Loucy (cell line): ENCODE measurements around the gene F12.

Experiments used
- H2AFZ ChIP-seq: fragments of 200-600 bp; sonication (generic); 2 replicates; pipeline ENCODE4 v1.6.0; 2016; ENCODE audit warnings: antibody characterized with exemption, mild to moderate bottlenecking, low read length, moderate library complexity
- H3F3A ChIP-seq: fragments of 200-600 bp; 2 replicates; pipeline ENCODE4 v1.6.0; 2016; ENCODE audit warnings: antibody characterized with exemption, low read depth, mild to moderate bottlenecking
- H3K27me3 ChIP-seq: fragments of 200-600 bp; sonication (generic); 2 replicates; pipeline ENCODE4 v1.6.1; 2014; ENCODE audit warnings: low read length, mild to moderate bottlenecking; ENCODE audit not compliant: insufficient read depth, poor library complexity, severe bottlenecking
- H3K36me3 ChIP-seq: fragments of 200-600 bp; sonication (generic); 2 replicates; pipeline ENCODE4 v1.6.1; 2016; ENCODE audit warnings: low read length; ENCODE audit not compliant: insufficient read depth
- H3K4me1 ChIP-seq: fragments of 200-600 bp; sonication (generic); 2 replicates; pipeline ENCODE4 v1.5.1; 2014; ENCODE audit warnings: low read length, mild to moderate bottlenecking; ENCODE audit not compliant: insufficient read depth, poor library complexity, severe bottlenecking
- H3K4me2 ChIP-seq: fragments of 200-600 bp; sonication (generic); 2 replicates; pipeline ENCODE4 v1.6.0; 2014; ENCODE audit warnings: antibody characterized with exemption, low read length, low read depth, mild to moderate bottlenecking; ENCODE audit not compliant: poor library complexity, severe bottlenecking
- H3K4me3 ChIP-seq: fragments of 200-600 bp; sonication (generic); 2 replicates; pipeline ENCODE4 v1.5.1; 2014; ENCODE audit warnings: low read length, mild to moderate bottlenecking, mixed read lengths; ENCODE audit not compliant: poor library complexity, severe bottlenecking
- H3K79me2 ChIP-seq: fragments of 200-600 bp; sonication (generic); 2 replicates; pipeline ENCODE4 v1.6.1; 2014; ENCODE audit warnings: low read length; ENCODE audit not compliant: insufficient read depth
- H3K9ac ChIP-seq: fragments of 200-600 bp; sonication (generic); 2 replicates; pipeline ENCODE4 v1.6.0; 2014; ENCODE audit warnings: mild to moderate bottlenecking, low read depth, low read length, moderate library complexity; ENCODE audit not compliant: poor library complexity, severe bottlenecking
- H3K9me2 ChIP-seq: fragments of 200-600 bp; sonication (generic); replicated peaks from 2 replicates; pipeline ENCODE4 v1.6.1; 2016; ENCODE audit warnings: low read depth, low read length, mixed read lengths
- H3K9me3 ChIP-seq: fragments of 200-600 bp; sonication (generic); 2 replicates; pipeline ENCODE4 v1.6.1; 2014; ENCODE audit warnings: mild to moderate bottlenecking, antibody characterized with exemption, low read length, low read depth; ENCODE audit not compliant: insufficient read depth
- H4K20me1 ChIP-seq: fragments of 200-600 bp; sonication (generic); 2 replicates; pipeline ENCODE4 v1.6.0; 2014; ENCODE audit warnings: antibody characterized with exemption, low read length, mild to moderate bottlenecking; ENCODE audit not compliant: insufficient read depth, poor library complexity, severe bottlenecking
- EZH2phosphoT487 ChIP-seq: fragments of 200-600 bp; IDR thresholded peaks from 2 replicates; pipeline ENCODE4 v1.6.1; 2018; ENCODE audit warnings: antibody characterized with exemption, mild to moderate bottlenecking, moderate library complexity, borderline replicate concordance
- TF ChIP-seq, protein P1 (sequence below): fragments of 200-600 bp; sonication (generic); conservative IDR thresholded peaks from 2 replicates; pipeline ENCODE4 v1.5.1; 2014; ENCODE audit warnings: mild to moderate bottlenecking, antibody characterized with exemption, low read length

Gene F12

DNA sequence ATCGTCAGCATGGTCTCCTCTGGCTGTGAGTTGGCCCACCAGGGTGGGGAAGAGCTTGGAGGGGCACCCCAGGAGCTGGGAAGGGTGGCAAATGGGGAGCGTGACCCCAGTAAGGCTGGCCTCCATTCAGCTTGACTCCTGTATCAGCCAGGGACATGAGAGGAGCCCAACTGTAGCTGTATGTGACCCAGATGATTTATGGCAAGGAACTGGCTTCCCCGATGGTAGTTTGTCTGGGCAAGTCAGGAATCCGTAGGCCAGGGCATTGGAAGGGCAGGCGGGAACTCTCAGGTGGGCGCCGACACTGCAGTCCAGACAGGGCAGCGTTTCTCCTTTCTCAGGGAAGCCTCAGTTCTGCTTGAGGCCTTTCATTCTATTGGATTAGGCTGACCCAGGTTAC is 22.8 kb downstream of the F12 start:
- H3K9ac ChIP-seq, result no peak overlapping the region
- H3K79me2 ChIP-seq, result no peaks in the 10 kb centered on the region
- H3F3A ChIP-seq, result no peaks in the 10 kb centered on the region
- H2AFZ ChIP-seq, result no peak overlapping the region
- TF ChIP-seq EZH2phosphoT487, result no peak
- TF ChIP-seq, protein P1, sequence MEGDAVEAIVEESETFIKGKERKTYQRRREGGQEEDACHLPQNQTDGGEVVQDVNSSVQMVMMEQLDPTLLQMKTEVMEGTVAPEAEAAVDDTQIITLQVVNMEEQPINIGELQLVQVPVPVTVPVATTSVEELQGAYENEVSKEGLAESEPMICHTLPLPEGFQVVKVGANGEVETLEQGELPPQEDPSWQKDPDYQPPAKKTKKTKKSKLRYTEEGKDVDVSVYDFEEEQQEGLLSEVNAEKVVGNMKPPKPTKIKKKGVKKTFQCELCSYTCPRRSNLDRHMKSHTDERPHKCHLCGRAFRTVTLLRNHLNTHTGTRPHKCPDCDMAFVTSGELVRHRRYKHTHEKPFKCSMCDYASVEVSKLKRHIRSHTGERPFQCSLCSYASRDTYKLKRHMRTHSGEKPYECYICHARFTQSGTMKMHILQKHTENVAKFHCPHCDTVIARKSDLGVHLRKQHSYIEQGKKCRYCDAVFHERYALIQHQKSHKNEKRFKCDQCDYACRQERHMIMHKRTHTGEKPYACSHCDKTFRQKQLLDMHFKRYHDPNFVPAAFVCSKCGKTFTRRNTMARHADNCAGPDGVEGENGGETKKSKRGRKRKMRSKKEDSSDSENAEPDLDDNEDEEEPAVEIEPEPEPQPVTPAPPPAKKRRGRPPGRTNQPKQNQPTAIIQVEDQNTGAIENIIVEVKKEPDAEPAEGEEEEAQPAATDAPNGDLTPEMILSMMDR, result no peak
- no peaks in the 10 kb centered on the region for H3K9me3 ChIP-seq
- H3K9me2 ChIP-seq, result no peaks in the 10 kb centered on the region
- no peaks in the 10 kb centered on the region for H4K20me1 ChIP-seq
- no peak overlapping the region for H3K4me2 ChIP-seq
- no peaks in the 10 kb centered on the region for H3K27me3 ChIP-seq
- H3K4me1 ChIP-seq, result peaks cover 17% of the 10 kb centered on the region
- no peak overlapping the region for H3K4me3 ChIP-seq
- no peaks in the 10 kb centered on the region for H3K36me3 ChIP-seq

DNA sequence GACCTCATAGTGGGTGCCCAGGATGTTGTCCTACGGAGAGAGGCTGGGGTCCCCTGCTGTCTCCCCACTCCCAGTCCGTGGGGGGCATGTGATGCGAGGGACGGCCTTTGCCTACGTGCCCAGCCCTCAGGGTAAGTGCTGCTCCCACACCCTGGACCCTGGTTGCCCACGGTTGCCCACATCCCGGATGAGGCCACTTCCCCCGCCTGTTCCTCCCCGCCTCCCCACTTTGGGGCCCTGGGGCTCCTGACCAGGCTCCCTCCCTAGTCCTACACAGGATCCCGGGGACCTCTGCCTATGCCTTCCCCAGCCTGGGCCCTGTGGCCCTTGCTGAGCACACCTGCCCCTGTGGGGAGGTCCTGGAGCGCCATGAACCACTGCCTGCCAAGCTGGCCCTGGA is 23.6 kb downstream of the F12 start:
- H3F3A ChIP-seq, result no peaks in the 10 kb centered on the region
- H3K9me2 ChIP-seq, result no peaks in the 10 kb centered on the region
- H3K9ac ChIP-seq, result no peak overlapping the region
- H3K4me3 ChIP-seq, result no peak overlapping the region
- TF ChIP-seq, protein P1, result no peak
- TF ChIP-seq EZH2phosphoT487, result no peak
- H3K79me2 ChIP-seq, result no peaks in the 10 kb centered on the region
- H2AFZ ChIP-seq, result no peak overlapping the region
- H3K27me3 ChIP-seq, result no peaks in the 10 kb centered on the region
- H3K36me3 ChIP-seq, result no peaks in the 10 kb centered on the region
- no peaks in the 10 kb centered on the region for H4K20me1 ChIP-seq
- no peak overlapping the region for H3K4me2 ChIP-seq
- H3K9me3 ChIP-seq, result no peaks in the 10 kb centered on the region
- peaks cover 14% of the 10 kb centered on the region for H3K4me1 ChIP-seq

DNA sequence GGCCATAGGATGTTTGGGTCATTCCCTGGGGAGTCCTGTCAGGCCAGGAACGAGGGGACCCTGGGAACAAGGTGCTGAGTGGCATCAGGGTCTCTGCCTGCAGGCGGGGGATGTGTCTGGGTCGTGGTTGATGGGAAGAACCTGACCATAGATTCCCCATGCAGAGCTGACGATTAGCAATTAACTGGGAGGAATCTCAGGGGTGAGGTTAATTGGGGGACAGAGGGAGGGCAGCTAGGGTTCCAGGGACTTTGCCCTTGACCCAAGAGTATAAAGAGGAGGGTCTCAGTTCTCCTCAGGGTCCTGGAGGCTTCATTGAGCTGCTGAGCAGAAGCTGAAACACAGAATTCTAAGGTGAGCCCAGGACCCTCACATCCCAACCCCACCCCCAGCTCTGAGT is 25.2 kb downstream of the F12 start, which contains the start of gene SLC34A1:
Gene SLC34A1, plus strand, starts transcription at position 301 of the 400 bp plus-strand sequence. CDS start 1,308 bp downstream, outside the sequence.
- H4K20me1 ChIP-seq, result no peaks in the 10 kb centered on the region
- no peak within 1 kb of the TSS for H2AFZ ChIP-seq
- no peaks in the 10 kb centered on the region for H3K36me3 ChIP-seq
- no peak within 1 kb of the TSS for H3K4me2 ChIP-seq
- H3K9me2 ChIP-seq, result no peaks in the 10 kb centered on the region
- H3K9ac ChIP-seq, result no peak within 1 kb of the TSS
- no peaks in the 10 kb centered on the region for H3K27me3 ChIP-seq
- no peaks in the 10 kb centered on the region for H3F3A ChIP-seq
- H3K4me1 ChIP-seq, result peaks cover 4% of the 10 kb centered on the region
- no peak for TF ChIP-seq EZH2phosphoT487
- TF ChIP-seq, protein P1, result no peak
- H3K4me3 ChIP-seq, result no peak within 1 kb of the TSS
- no peaks in the 10 kb centered on the region for H3K79me2 ChIP-seq
- H3K9me3 ChIP-seq, result no peaks in the 10 kb centered on the region
